ENCODE results near the gene CRK.

- TF ChIP-seq CTCF (IDR thresholded peaks at IDR 0.05) (no peak), POLR2A (IDR thresholded peaks at IDR 0.05) (no peak)
These were observed 9.0 kb downstream of the CRK start for GRCh38 chr17:1447052-1447451.

Measured in sigmoid colon (tissue), 3 donors.